NCI-H524 (cell line): ENCODE measurements around the gene ZSCAN20.
A peak's percentile ranks its signal among the peaks of the same experiment; 100 is the strongest.

Experiments used
- DNase-seq, 2 experiments: peaks; one replicate each; lab custom pipeline; 2025; lab: John Stamatoyannopoulos, UW

Gene ZSCAN20

DNA sequence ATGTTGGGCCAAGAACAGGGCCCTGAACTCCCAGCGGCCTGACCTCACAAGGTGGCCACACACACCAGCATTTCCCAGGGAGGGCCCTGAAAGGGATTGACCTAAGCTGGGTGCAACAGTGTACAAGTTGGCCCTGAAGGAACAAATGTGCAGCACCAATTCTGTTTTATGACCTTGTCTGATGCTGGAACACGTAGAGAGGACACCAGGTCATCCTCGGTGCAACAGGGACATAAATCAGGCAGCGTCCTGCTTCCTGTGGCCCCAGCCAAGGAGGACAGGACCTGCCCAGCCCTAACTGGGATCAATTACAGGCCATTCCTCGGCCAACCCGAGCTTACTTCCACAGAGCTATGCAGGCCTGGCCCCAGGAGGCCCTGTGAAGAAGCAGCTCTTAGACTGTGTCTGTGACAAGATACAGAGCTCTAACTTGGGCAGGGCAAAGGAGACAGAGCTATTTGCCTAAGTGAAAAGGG is 28.7 kb upstream of the ZSCAN20 start:
- DNase-seq = no peak

DNA sequence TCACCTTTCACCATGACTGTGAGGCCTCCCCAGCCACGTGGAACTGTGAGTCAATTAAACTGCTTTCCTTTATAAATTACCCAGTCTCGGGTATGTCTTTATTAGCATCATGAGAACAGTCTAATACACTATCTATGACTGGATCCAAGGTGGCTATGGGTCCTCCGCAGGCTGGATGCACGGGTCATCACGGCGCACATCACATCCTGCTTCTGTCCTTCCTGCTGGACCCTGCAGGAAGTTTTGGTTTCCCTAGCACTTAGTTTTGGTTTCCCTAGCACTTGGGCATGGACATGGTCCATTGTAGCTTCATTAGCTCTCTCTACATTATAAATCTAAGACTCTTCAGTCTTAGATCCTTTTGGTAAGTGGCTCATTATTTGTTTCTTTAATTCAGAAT is 27.3 kb upstream of the ZSCAN20 start:
- no peak for DNase-seq

DNA sequence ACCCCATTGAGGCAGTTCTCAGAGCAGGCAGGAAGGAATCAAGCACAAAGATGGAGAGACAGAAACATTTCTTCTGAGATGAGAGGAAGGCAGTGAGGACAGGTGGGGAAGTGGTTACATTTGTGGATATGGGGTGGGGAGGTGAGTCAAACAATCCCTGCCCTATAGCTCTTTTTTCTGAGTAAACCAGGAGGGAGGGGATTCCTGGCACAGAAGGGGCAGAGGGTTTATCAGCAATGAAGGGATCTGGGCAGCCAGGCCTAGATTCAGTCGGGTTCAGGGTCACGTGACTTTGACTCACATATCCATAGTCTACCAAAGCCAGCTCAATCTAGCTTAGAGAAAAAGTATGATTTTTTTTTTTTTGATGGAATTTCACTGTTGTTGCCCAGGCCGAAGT is 25.9 kb upstream of the ZSCAN20 start:
- DNase-seq = no peak

DNA sequence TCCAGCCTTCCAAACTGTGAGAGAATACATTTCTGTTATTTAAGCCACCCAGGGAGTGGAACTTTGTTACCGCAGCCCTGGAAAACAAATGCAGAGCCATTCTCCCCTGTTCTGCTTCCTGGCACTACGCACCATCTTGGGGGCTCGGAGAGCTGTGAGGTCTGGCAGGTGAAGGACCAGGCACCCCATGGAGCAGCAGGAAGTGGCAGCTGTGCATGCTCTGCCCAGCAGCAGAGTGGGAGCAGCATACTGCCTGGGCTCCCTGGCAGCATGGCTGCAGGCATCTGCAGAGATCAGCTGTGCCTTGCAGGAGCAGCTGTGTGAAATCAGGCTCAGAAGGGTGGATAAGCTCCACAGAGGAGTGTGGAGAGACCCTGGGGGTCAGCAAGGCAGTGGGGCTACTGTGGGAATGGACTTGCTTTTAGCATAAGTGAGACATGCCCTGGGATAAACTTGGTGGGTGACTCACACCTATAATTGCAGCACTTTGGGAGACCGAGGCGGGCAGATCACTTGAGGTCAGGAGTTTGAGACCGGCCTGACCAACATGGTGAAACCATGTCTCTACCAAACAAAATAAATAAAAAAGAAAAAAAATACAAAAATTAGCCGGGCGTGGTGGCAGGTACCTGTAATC is 17.7 kb upstream of the ZSCAN20 start:
- DNase-seq = peak; percentile 32 to 76

DNA sequence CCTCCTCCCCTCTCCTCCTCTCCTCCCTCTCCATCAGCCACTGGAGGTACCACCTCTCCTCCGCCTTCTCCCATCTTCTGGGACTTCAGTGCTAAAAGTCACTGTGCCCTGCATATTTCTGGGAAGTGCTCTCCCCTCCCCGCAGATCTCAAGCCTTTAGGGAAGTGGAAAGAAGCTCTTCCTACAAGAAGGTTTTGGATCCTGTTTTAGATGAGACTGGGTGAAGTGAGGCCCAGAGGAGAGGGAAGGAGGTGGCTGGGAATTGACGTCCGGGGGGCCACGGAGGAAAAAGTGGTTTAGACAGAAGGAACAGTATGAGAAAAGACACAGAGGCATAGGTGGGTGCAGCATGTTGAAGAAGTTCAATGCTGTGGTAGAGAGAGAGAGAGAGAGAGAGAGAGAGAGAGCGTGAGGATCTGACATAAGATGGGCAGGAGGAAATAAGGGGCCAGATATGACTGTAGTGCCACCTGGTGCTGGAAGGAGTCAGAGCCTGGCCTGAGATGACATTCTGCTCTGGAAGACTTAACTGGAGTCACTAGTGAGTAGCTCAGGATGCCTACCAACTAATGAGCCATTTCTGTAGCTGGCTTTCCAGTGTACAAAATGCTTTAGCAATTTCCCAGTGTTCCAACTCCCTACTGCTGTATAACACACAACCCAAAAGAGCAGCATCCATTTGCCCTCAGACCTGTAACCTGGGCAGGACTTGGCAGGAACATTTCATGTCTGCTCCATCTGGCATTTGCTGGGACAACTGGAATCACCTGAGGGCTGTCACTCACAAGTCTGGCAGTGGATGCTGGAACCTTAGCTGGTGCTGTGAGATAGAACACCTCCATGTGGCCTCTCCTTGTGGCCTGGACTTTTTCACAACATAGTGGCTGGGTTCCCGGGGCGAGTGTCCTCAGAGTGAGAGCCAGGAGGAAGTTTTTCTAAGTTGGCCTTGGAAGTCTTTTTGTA is 16.6 kb upstream of the ZSCAN20 start:
- peak; percentile 72 to 87 for DNase-seq

DNA sequence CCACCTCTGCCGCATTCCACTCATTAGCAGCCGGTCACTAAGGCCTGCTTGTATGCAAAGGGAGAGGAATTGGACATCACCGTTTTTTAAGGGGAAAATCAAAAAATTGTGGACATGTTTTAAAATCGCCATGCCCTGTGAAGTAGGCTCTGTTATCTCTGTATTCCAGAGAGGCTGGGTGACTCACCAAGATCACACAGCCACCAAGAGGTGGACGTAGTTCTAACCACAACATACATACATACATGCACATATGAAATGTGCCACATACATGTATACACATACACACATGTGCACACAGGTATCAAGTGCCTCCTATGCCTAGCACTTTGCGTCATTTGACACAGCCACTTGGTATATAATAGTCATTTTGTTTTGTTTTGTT is 16.0 kb upstream of the ZSCAN20 start:
- no peak for DNase-seq

DNA sequence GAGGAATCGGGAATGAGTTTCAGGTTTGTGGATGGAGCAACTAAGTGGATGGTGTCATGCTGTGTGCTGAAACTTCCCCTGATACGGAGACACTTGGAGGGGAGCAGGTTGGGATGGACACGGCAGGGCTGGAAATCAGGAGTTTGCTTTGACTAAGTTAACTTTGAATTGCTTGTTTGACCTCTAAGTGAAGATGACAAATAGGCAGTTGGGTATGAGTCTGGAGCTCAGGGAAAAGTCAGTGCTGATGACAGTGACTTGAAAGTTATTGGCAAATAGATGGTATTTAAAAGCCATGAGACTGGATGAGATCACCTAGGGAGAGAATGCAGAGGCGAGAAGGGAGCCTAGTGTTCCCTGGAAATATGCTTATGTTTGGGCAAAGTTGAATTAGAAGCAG is 12.8 kb upstream of the ZSCAN20 start:
- no peak for DNase-seq

DNA sequence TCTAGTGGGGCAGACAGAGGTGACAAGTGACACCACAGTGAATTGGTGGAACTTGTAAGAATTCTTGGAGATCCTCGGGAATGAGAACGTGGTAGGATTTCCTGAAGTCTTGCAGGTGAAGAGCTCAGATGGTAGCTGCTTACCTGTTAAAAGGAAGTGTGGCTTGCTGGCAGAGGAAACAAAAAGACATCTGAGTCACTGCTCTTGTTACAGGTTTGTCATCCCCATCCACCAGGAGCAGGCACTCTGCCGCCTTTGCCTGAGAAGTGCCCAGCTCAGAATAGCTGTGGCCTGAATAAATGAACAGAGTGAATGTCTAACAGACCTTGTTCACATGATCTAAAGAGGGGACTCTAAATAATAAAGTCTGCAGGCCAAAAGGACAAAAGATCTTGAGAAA is 12.3 kb upstream of the ZSCAN20 start:
- DNase-seq = no peak

DNA sequence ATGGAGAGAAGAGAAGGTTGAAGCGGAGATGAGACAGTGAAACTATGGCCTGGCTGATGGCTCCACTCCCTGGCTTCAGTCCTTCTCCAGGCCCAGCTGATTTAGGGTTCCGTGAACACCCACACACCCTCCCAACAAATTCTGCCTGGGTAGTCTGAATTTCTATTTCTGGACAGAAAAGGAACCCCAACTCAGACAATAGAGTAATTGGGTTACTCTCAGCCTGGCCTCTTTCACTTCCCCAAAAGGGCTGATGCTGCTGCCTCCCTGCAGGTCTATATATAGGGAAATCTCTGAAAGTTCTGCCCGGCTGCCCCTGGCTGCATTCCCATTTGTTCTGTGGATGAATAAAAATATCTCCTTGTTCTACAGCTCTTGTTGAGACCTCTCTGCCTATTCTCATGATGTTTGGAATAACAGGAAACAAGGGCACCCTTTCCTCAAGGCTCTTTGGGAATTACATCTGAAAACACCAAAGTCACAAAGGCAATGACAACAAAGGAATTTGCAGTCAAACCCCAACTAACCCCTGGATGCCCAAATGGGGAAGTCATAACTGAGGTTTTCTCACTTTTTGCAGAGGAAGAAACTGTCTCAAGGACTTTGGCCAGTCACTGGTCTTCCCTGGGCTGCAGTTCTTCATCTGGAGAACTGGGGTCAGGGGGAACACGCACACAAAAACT is 11.4 kb upstream of the ZSCAN20 start:
- no peak for DNase-seq

DNA sequence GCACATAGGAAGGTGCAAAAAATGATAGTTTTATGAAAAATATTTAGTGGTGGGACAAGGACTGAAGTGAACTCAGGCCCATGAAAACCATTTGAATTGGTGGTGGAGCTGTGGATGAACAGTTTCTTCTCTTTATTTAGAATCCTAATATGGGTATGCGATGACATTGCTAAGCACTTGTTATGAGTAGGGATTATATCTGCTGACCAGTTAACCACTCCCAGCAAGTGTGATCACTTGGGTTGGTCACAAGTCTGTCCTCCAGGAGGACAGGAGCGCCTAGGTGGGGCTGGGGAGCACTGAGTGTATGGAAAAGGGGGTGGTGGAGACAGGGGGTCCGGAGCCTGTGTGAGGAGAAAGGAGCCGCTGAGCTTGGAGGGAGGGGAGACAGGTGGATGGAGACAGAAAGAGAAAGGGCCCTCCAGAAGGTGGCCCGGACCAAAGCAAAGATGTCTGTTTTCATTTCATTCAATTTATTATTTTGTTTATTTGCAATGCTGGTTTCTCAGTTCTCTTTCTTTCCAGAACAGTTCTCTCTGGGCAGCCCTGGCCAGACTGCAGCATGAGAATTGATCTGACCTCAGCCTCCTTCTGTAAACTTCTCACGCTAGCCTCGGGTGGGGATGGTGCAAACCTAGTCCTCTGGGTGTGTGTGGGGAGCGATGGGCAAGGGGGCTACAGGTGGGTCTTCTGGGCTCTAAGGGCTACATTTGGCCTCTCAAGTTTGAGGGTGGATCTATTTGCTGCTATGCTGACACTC is 9.9 kb upstream of the ZSCAN20 start:
- DNase-seq = no peak

DNA sequence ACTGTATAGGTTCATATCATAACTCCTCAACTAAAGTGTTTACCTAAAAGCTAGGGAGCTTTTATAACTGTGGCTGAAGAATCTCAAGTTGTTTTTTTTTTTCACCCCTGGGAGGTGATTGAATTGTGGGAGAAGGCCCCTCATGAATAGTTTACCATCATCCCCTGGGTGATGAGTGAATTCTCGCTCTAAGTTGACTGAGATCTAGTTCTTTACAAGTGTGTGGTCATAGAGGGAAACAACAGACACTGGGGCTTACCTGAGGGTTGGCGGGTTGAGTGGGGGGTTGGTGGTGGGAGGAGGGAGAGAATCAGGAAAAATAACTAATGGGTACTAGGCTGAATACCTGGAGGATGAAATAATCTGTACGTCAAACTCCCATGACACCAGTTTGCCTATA is 7.9 kb upstream of the ZSCAN20 start:
- DNase-seq = no peak

DNA sequence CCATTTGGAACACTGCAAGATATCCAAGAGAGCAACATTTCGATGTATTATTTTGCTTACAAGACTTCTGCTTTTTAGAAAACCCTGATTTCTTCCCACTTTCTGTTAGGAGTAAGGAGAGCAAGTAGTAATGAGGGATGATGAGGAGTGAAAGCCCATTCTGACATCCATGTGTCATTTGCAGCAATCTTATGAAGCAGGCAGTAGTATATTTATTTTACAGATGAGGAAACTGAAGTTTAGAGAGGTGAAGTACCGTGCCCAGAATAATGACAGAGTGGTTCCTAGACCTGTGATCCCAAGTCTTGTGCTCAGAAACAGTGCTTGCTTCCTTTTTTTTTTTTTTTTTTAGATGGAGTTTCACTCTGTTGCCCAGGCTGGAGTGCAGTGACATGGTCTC is 7.1 kb upstream of the ZSCAN20 start:
- no peak for DNase-seq

DNA sequence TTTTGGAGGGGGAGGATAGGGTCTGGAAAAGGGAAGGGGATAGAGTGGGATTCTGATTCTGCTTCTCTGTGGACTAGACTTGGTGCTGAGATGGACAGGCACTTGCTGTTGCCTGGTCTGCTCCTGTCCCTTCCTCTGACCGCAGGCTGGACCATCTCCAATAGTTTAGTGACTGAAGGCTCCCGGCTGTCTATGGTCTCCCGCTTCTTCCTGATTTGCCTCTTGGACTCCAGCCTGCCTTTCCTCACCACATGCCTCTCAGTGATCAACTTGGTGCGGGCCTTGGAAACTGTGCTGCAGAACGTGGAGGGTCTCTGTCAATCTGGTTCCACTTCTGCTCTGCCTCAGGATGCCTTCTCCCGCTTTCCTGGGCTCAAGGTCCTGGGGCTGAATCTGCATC is 6.3 kb upstream of the ZSCAN20 start:
- DNase-seq = no peak

DNA sequence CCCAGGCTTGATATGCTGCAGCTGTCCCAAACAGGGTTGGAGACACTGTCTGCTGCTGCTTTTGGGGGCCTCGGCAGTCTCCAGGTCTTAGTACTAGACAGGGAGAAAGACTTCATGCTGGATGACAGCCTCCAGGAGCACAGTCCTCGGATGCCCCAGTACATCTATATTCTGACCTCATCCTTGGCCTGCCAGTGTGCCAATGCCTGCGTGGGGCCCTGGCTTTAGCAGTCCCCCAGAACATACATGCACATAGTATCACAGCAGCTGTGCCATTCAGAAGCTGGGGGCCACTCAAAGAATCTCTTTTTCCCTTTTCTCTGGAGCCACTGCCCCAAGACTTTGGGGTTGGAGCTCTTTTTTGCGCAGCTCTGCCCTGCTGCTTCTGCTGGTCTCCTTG is 4.4 kb upstream of the ZSCAN20 start:
- no peak for DNase-seq

DNA sequence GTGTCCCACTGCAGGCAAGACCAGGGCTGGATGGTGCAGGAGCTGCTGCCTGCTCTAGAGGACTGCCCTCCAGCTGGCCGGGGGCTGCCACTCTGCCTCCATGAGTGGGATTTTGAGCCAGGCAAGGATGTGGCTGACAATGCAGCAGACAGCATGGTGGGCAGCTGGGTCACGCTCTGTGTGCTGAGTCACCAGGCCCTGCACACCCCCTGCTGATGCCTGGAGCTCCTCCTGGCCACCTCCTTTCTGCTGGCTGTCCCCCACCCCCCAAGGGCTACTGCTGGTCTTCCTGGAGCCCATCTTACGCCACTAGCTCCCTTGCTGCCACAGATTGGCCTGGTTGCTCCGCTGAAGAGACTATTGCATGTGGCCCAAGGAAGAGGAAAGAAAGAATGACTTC is 3.9 kb upstream of the ZSCAN20 start:
- no peak for DNase-seq

DNA sequence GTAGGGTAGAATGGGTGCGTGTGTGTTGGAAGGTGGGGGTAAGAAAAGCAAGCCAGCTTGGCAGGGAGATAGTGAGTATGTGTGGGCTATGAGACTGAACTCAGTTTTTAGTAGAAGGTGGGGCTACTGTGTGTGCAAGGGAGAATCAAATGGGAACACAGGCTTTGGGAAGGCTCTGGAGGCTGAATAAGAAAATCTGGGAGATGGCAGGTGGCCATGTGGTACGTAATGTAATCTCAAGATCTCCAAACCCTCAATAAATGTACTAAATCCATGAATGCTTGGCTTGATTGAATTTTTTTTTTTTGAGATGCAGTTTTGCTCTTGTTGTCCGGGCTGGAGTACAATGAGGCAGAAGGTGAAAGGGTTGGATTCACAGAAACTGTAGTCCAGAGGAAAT is 3.5 kb upstream of the ZSCAN20 start:
- peak in 1 of 2 experiments; percentile 42 for DNase-seq

DNA sequence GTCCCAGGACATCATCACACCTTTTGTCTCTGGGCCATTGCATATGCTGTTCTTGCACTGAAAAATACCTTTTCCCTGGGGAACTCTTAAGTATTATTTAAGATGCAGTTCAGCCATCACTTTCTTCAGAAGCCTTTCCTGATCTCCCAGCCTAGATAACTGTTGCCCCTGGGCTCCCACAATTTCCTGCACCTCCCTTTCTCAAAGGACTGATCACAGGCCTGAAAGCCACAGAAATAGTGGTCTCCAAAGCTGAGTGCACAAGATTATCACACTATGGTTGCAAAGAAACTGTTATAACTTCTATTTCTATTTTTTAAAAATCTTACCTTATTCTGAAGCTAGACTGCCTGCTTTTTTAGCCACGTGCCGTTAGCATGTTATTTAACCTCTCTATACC is 2.8 kb upstream of the ZSCAN20 start:
- peak in 1 of 2 experiments; percentile 35 for DNase-seq

DNA sequence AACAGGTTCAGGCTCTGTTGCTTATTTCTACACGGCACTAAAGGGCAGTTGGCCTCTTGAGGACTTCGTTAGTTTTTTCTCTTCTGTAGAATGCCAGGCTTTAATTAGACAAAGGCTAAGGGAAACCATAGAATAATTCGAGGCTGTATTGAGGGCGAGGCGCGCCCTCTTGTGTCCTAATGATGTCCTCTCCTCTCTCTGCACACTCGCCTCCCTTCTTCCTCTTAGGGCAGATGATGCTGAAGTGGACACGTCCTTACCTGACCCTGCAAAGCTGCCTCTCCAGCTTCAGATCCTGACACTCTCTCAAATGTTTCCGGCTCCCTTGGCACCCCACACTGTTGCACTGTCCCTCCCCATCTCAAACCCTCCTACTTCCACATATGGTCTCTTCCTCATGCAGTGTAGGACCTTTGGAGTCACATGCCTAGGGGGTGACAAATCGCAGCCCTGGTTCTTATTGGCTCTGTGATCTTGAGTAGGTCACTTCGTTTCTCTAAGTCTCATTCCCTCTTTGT is 1.9 kb upstream of the ZSCAN20 start:
- DNase-seq = peak; percentile 89 to 95

DNA sequence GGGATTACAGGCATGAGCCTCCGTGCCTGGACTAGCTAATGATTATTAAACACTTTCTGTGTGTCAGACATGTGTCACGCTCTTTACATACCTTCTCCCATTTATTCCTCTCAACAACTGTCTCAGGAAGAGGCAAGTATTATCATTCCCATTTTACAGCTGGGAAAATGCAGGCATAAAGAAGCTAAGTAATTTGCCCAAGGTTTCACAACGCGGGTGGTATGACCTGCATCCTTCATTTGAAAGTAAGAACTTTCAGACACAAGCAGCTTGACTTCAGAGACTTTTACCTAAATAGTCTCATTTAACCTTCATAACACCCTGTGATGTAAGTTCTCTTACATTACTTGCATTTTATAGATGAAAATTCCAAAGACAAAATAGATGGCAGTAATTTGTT is 1.0 kb upstream of the ZSCAN20 start:
- DNase-seq = no peak

DNA sequence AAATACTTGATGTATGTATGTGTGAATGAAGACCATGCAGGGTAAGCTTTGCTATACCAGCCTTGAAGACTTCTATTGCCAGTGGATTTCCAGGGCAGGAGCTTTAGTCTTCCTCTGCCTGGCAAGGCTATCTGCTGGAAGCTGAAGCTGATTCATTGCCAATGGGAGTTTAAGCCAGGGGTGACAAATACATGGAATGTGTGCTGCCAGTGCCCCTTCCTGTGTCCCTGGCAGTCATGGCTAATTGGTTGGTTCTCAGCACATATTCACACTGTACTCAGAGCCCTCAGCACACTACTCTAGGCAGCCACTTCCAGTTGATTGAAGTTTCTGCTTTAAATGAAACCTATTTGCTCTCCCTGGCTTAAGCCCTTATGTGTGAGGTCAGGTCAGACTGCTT is 1.5 kb downstream of the ZSCAN20 start:
- no peak for DNase-seq

DNA sequence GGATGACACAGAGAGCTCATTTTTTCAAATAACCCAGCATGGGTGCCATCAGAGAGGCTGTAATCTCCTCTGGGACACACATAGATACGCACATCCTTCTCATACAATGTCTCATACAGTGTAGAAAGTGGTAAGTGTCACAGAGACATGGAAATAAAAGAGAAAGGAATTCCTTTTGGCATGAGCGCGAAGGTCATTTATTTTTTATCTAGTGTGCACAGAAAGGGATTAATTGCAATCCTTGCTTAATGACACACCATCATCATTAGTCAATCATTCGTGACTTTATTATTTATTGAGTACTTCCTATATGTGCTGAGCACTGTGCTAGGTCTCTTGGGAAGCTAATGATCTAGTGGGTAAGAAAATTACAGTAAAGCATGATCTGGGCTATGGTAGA is 5.0 kb downstream of the ZSCAN20 start:
- DNase-seq = no peak

DNA sequence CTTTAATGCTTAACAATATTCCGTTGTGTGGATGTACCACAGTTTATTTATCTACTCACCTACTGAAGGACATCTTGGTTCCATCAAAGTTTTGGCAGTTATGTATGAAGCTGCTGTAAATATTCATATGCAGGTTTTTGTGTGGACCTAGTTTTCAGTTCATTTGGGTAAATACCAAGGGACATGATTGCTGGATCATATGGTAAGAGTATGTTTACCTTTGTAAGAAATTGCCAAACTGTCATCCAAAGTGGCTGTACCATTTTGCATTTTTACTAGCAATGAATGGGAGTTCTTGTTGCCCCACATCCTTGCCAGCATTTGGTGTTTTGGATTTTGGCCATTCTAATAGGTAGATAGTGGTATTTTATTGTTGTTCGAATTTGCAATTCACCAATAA is 10.0 kb downstream of the ZSCAN20 start:
- DNase-seq = no peak
